ENCODE measurements around the gene NAA15. TPM values are rescaled to one million over a fixed set of nuclear protein-coding genes. Genes with fewer than 3 reads are reported as not detected.

Gene NAA15
- polyA plus RNA-seq, 1 of the 3 experiments (the other 2 are of a cell fraction): 7.1 TPM

DNA sequence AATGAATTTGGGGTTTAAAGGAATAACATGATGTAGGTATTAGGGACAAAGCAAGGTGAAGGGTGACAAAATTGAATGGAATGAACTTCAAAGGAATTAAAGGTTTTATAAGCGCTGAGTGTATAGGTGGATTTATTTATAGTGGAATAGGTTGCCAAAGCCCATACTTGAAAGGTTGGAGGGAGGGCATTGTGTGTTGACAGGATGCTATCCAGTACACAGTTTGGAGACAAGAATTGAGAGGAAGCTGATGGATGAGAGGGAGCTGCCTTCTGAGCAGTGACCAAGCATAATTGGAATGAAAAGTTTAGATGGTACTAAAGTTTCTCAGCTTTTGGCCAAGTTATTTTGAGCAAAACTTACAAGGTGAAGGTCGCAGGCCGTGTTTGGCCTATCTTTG lies 100.1 kb downstream of the NAA15 start:
- Histone ChIP-seq H3K27me3 (ENCODE audit: insufficient read depth) (no peaks in the 10 kb centered on the region), H3K4me3 (ENCODE audit: low read depth in 2 of 2, low read length in 1 of 2) (no peak overlapping the region), H3F3A (replicated peaks; ENCODE audit: insufficient read depth) (no peaks in the 10 kb centered on the region), H2AFZ (ENCODE audit: low read depth) (no peak overlapping the region), H3K79me2 (ENCODE audit: insufficient read depth) (no peaks in the 10 kb centered on the region), H3K27ac (ENCODE audit: low read depth in 2 of 2, low read length in 1 of 2) (no peak overlapping the region), H3K9me2 (no peaks in the 10 kb centered on the region), H4K20me1 (ENCODE audit: insufficient read depth) (no peaks in the 10 kb centered on the region), H3K4me2 (no peak overlapping the region), H3K36me3 (replicated peaks in 1 of 2; ENCODE audit: control insufficient read depth in 1 of 2, insufficient read depth in 2 of 2, low read length in 1 of 2) (peaks cover 0 to 8% of the 10 kb centered on the region in 2 experiments), H3K4me1 (ENCODE audit: control insufficient read depth in 1 of 2, insufficient read depth in 2 of 2, low read depth in 1 of 2, low read length in 1 of 2) (no peaks in the 10 kb centered on the region), H3K9me3 (no peaks in the 10 kb centered on the region), H3K9ac (no peak overlapping the region)
- TF ChIP-seq POLR2AphosphoS5 (IDR thresholded peaks at IDR 0.05; ENCODE audit: low read depth, low read length) (no peak), TCF12 (IDR thresholded peaks at IDR 0.05) (no peak), JUND (IDR thresholded peaks at IDR 0.05) (no peak), RXRA (IDR thresholded peaks at IDR 0.05; ENCODE audit: borderline replicate concordance, low read depth) (no peak), GABPA (IDR thresholded peaks at IDR 0.05; ENCODE audit: low read depth) (no peak), RFX5 (IDR thresholded peaks at IDR 0.05; ENCODE audit: low read length) (no peak), EZH2phosphoT487 (IDR thresholded peaks at IDR 0.05; ENCODE audit: borderline replicate concordance, low read depth) (no peak), RAD21 (IDR thresholded peaks at IDR 0.05; ENCODE audit: low read length) (no peak), ELF1 (IDR thresholded peaks at IDR 0.05) (no peak), TAF1 (IDR thresholded peaks at IDR 0.05; ENCODE audit: borderline replicate concordance, low read depth, low read length) (no peak), MEF2A (IDR thresholded peaks at IDR 0.05; ENCODE audit: borderline replicate concordance, low read depth) (no peak), FOXJ3 (CRISPR knock-in tag; IDR thresholded peaks at IDR 0.05) (no peak), GATA2 (CRISPR knock-in tag; IDR thresholded peaks at IDR 0.05) (no peak)
- TF ChIP-seq, protein P1, sequence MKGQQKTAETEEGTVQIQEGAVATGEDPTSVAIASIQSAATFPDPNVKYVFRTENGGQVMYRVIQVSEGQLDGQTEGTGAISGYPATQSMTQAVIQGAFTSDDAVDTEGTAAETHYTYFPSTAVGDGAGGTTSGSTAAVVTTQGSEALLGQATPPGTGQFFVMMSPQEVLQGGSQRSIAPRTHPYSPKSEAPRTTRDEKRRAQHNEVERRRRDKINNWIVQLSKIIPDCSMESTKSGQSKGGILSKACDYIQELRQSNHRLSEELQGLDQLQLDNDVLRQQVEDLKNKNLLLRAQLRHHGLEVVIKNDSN (IDR thresholded peaks at IDR 0.05; ENCODE audit: borderline replicate concordance, low read depth): no peak
- TF ChIP-seq, protein P2, sequence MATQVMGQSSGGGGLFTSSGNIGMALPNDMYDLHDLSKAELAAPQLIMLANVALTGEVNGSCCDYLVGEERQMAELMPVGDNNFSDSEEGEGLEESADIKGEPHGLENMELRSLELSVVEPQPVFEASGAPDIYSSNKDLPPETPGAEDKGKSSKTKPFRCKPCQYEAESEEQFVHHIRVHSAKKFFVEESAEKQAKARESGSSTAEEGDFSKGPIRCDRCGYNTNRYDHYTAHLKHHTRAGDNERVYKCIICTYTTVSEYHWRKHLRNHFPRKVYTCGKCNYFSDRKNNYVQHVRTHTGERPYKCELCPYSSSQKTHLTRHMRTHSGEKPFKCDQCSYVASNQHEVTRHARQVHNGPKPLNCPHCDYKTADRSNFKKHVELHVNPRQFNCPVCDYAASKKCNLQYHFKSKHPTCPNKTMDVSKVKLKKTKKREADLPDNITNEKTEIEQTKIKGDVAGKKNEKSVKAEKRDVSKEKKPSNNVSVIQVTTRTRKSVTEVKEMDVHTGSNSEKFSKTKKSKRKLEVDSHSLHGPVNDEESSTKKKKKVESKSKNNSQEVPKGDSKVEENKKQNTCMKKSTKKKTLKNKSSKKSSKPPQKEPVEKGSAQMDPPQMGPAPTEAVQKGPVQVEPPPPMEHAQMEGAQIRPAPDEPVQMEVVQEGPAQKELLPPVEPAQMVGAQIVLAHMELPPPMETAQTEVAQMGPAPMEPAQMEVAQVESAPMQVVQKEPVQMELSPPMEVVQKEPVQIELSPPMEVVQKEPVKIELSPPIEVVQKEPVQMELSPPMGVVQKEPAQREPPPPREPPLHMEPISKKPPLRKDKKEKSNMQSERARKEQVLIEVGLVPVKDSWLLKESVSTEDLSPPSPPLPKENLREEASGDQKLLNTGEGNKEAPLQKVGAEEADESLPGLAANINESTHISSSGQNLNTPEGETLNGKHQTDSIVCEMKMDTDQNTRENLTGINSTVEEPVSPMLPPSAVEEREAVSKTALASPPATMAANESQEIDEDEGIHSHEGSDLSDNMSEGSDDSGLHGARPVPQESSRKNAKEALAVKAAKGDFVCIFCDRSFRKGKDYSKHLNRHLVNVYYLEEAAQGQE (IDR thresholded peaks at IDR 0.05; ENCODE audit: low read depth, low read length): no peak
- TF ChIP-seq, protein P3, sequence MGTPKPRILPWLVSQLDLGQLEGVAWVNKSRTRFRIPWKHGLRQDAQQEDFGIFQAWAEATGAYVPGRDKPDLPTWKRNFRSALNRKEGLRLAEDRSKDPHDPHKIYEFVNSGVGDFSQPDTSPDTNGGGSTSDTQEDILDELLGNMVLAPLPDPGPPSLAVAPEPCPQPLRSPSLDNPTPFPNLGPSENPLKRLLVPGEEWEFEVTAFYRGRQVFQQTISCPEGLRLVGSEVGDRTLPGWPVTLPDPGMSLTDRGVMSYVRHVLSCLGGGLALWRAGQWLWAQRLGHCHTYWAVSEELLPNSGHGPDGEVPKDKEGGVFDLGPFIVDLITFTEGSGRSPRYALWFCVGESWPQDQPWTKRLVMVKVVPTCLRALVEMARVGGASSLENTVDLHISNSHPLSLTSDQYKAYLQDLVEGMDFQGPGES (IDR thresholded peaks at IDR 0.05; ENCODE audit: low read depth, low read length): no peak
- TF ChIP-seq, protein P4, sequence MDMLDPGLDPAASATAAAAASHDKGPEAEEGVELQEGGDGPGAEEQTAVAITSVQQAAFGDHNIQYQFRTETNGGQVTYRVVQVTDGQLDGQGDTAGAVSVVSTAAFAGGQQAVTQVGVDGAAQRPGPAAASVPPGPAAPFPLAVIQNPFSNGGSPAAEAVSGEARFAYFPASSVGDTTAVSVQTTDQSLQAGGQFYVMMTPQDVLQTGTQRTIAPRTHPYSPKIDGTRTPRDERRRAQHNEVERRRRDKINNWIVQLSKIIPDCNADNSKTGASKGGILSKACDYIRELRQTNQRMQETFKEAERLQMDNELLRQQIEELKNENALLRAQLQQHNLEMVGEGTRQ (IDR thresholded peaks at IDR 0.05; ENCODE audit: borderline replicate concordance, low read depth, low read length): no peak
- TF ChIP-seq, protein P5, sequence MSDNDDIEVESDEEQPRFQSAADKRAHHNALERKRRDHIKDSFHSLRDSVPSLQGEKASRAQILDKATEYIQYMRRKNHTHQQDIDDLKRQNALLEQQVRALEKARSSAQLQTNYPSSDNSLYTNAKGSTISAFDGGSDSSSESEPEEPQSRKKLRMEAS (IDR thresholded peaks at IDR 0.05; ENCODE audit: low read depth): no peak
- TF ChIP-seq, protein P6, sequence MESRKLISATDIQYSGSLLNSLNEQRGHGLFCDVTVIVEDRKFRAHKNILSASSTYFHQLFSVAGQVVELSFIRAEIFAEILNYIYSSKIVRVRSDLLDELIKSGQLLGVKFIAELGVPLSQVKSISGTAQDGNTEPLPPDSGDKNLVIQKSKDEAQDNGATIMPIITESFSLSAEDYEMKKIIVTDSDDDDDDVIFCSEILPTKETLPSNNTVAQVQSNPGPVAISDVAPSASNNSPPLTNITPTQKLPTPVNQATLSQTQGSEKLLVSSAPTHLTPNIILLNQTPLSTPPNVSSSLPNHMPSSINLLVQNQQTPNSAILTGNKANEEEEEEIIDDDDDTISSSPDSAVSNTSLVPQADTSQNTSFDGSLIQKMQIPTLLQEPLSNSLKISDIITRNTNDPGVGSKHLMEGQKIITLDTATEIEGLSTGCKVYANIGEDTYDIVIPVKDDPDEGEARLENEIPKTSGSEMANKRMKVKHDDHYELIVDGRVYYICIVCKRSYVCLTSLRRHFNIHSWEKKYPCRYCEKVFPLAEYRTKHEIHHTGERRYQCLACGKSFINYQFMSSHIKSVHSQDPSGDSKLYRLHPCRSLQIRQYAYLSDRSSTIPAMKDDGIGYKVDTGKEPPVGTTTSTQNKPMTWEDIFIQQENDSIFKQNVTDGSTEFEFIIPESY (IDR thresholded peaks at IDR 0.05; ENCODE audit: borderline replicate concordance, low read depth): no peak
- CTCF ChIA-PET: no interaction called here
- WGBS (ENCODE audit: low lambda C conversion rate): 100% methylated on average over 3 of the region's 3 CpGs
- POLR2A ChIA-PET: no interaction called here
- DNase-seq: no peak

Data from SK-N-SH (cell line).